MM.1S (cell line): Measurements from ENCODE around the gene MSL3.

Experiments used
- EZH2 ChIP-seq: fragments of 300-600 bp; sonication (generic); optimal IDR thresholded peaks from 2 replicates; pipeline ENCODE3; 2017; ENCODE audit warnings: low read depth, mild to moderate bottlenecking, antibody characterized with exemption, low read length, mixed read lengths
- EZH2phosphoT487 ChIP-seq: fragments of 300-600 bp; sonication (generic); IDR thresholded peaks from 2 replicates; pipeline ENCODE4 v1.6.1; 2018; ENCODE audit warnings: antibody characterized with exemption, low read length
- TF ChIP-seq, protein P1 (sequence below): fragments of 300-600 bp; sonication (generic); IDR thresholded peaks from 2 replicates; pipeline ENCODE4 v1.5.1; 2016; ENCODE audit warnings: antibody characterized with exemption, low read length, mixed read lengths

GRCh38 chrX:11791537-11791936 lies 33.5 kb downstream of the MSL3 start:
- TF ChIP-seq, protein P1, sequence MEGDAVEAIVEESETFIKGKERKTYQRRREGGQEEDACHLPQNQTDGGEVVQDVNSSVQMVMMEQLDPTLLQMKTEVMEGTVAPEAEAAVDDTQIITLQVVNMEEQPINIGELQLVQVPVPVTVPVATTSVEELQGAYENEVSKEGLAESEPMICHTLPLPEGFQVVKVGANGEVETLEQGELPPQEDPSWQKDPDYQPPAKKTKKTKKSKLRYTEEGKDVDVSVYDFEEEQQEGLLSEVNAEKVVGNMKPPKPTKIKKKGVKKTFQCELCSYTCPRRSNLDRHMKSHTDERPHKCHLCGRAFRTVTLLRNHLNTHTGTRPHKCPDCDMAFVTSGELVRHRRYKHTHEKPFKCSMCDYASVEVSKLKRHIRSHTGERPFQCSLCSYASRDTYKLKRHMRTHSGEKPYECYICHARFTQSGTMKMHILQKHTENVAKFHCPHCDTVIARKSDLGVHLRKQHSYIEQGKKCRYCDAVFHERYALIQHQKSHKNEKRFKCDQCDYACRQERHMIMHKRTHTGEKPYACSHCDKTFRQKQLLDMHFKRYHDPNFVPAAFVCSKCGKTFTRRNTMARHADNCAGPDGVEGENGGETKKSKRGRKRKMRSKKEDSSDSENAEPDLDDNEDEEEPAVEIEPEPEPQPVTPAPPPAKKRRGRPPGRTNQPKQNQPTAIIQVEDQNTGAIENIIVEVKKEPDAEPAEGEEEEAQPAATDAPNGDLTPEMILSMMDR: no peak
- TF ChIP-seq EZH2phosphoT487: no peak
- no peak for TF ChIP-seq EZH2
